Omental fat pad (tissue), 4 donors: ENCODE results near the gene RIN3. TPM values are rescaled to one million over a fixed set of nuclear protein-coding genes. Genes with fewer than 3 reads are reported as not detected.
A peak's percentile ranks its signal among the peaks of the same experiment; 100 is the strongest.

Source experiments
- ATAC-seq: fragments of 150-250 bp; one replicate; pipeline ENCODE4 v1.9.1; 2016; ENCODE audit warnings: mild to moderate bottlenecking, moderate library complexity; ENCODE audit not compliant: low FRiP score
- DNase-seq: peaks from one replicate; pipeline ENCODE4 v3.0.0-alpha.2; 2019; ENCODE audit warnings: low spot score
- CTCF ChIP-seq, 3 donors: fragments of 450-650 bp; IDR thresholded peaks; one replicate each; pipeline ENCODE4 v1.5.1; 2016 to 2017; ENCODE audit warnings: antibody characterized with exemption in 3 of 3, mild to moderate bottlenecking in 3 of 3, moderate library complexity in 2 of 3
- total RNA-seq, 4 donors: library from RNA; depleted of rRNA; stranded (reverse); fragments of >200 nt; gene quantifications; one replicate each; pipeline ENCODE4 v1.1.0, GENCODE V29; 2016

Gene RIN3
- total RNA-seq, 4 donors from 2014 or later, result 11.6 to 36.3 (median 20.2) TPM

- DNase-seq (no peak), ATAC-seq (no peak)
- TF ChIP-seq CTCF (IDR thresholded peaks at IDR 0.05), result no peak
These were observed 101.9 kb downstream of the RIN3 start for GRCh38 chr14:92615451-92615850.

- ATAC-seq, result no peak
- no peak for TF ChIP-seq CTCF (IDR thresholded peaks at IDR 0.05)
- no peak for DNase-seq
These were observed 102.6 kb downstream of the RIN3 start for GRCh38 chr14:92616178-92616577.

- ATAC-seq, result no peak
- DNase-seq, result no peak
- no peak for TF ChIP-seq CTCF (IDR thresholded peaks at IDR 0.05)
These were observed 104.0 kb downstream of the RIN3 start for GRCh38 chr14:92617581-92617980.

- no peak for ATAC-seq
- no peak for TF ChIP-seq CTCF (IDR thresholded peaks at IDR 0.05)
- DNase-seq, result no peak
These were observed 106.3 kb downstream of the RIN3 start for GRCh38 chr14:92619671-92620456.

- ATAC-seq (no peak), DNase-seq (no peak)
- TF ChIP-seq CTCF (IDR thresholded peaks at IDR 0.05), result no peak
These were observed 108.7 kb downstream of the RIN3 start for GRCh38 chr14:92622311-92622710.

DNA sequence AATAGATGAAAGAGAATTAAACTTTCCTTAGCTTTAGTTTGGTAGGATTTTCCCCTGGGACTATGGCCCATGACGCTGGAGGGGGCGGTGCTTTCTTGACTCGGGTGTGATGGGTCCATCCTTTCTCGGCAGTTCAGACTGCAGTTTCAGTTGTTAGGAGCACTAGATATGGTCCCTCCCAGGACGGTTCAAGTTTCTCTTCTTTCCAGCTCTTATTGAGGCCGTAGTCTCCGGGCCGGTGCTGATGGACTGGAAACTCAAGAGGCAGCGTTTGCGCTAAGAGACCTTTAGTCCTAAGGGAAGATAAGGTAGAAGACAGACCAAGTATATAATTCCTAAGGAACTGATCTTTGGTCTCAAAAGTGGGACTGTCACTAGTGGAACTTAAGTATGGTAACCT is 111.2 kb downstream of the RIN3 start:
- TF ChIP-seq CTCF (IDR thresholded peaks at IDR 0.05), result no peak
- ATAC-seq (peak; percentile 11), DNase-seq (no peak)

DNA sequence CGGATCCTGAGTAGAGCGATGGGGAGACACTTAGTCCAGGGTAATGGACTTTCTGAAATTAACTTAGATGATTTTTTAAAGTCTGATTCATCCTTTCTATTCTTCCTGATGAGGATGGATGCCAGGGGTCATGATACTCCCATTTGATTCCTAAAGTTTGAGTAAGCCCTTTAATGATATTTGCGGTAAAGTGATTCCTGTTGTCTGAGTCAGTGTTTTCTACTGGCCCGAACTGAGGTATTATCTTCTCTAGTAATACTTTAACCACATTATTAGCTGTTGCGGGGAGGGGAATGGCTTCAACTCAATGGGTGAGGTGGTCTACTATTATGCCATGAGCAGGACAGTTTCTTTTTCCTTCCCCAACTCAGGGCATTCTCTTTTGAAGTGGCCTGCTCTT is 111.6 kb downstream of the RIN3 start:
- no peak for DNase-seq
- peak; percentile 79 for ATAC-seq
- no peak for TF ChIP-seq CTCF (IDR thresholded peaks at IDR 0.05)
